Aorta (tissue), 5 donors: ENCODE results near the gene GIPC2. TPM values are rescaled to one million over a fixed set of nuclear protein-coding genes. Genes with fewer than 3 reads are reported as not detected.
A peak's percentile ranks its signal among the peaks of the same experiment; 100 is the strongest.

Experiments used
- ATAC-seq: fragments of 200-7000 bp; cut with Tn5 transposase; one replicate; pipeline ENCODE4 v1.9.1; 2022; ENCODE audit warnings: moderate library complexity; ENCODE audit not compliant: low FRiP score
- DNase-seq, 2 donors: peaks; one replicate each; pipeline ENCODE4 v3.0.0-alpha.2; 2020
- H3K27ac ChIP-seq, 2 donors: one replicate each; pipeline ENCODE4 v1.5.1; 2013; ENCODE audit warnings: low read length in 2 of 2, mild to moderate bottlenecking in 2 of 2, moderate library complexity in 2 of 2, control low read depth in 1 of 2, inconsistent platforms in 1 of 2, low read depth in 1 of 2
- H3K27me3 ChIP-seq, 2 donors: one replicate each; pipeline ENCODE4 v1.6.1; 2013; ENCODE audit warnings: control low read depth in 1 of 2, low read length in 1 of 2, mild to moderate bottlenecking in 1 of 2, moderate library complexity in 1 of 2; ENCODE audit not compliant: insufficient read depth in 2 of 2, control insufficient read depth in 1 of 2
- H3K36me3 ChIP-seq, 2 donors: one replicate each; pipeline ENCODE4 v1.6.1; 2013; ENCODE audit warnings: control low read depth in 1 of 2, low read length in 1 of 2, mild to moderate bottlenecking in 1 of 2; ENCODE audit not compliant: insufficient read depth in 2 of 2, control insufficient read depth in 1 of 2
- H3K4me1 ChIP-seq, 2 donors: one replicate each; pipeline ENCODE4 v1.6.1; 2013; ENCODE audit warnings: low read length in 2 of 2, control low read depth in 1 of 2, mild to moderate bottlenecking in 1 of 2, moderate library complexity in 1 of 2; ENCODE audit not compliant: insufficient read depth in 2 of 2, control insufficient read depth in 1 of 2
- H3K4me3 ChIP-seq, 2 donors: one replicate each; pipeline ENCODE4 v1.5.1; 2013; ENCODE audit warnings: low read length in 2 of 2, control low read depth in 1 of 2, mild to moderate bottlenecking in 1 of 2
- H3K9me3 ChIP-seq: one replicate; pipeline ENCODE4 v1.6.1; 2013; ENCODE audit warnings: mild to moderate bottlenecking, low read length; ENCODE audit not compliant: control insufficient read depth
- WGBS, 2 donors: extraction: QIAGEN DNeasy Blood & Tissue Kit; methylation state at CpG; one replicate each; pipeline ENCODE4 v1.1.7; 2013; 5-methylcytosine and 5-hydroxymethylcytosine counted together
- intact Hi-C, 2 donors: fragments of 100-400 bp; cut with DNase I; formaldehyde crosslinking; loops; one replicate each; pipeline versions ENCODE4 v1.14.2 to v1.15.0; 2022
- polyA plus RNA-seq, 2 donors: library from polyadenylated mRNA; stranded (reverse); fragments of 200-250 nt; gene quantifications; one replicate each; pipeline ENCODE4 v1.2.3, GENCODE V29; 2013
- total RNA-seq, 2 donors: library from RNA; stranded (reverse); fragmentation: NEBNext Ultra II Directional; extraction: Animal tissue kit (Norgen Biotek cat#: 25700); gene quantifications; one replicate each; pipeline ENCODE4 v1.2.1, GENCODE V29; 2021
- donor health status: healthy with polysubstance abuse.
- donor health status: Bipolar disorder and iron deficiency.
- donor health status: DM: no; HTN: no; CAD: no.
- donor health status: DM: no; HTN: no; CAD: no.
- donor health status: DM: yes; HTN: yes; CAD: no.

The GIPC2 gene
- total and polyA plus RNA-seq, 4 donors, result 1.4 to 7.5 (median 5.1) TPM

GRCh38 chr1:78044796-78045562 is 787 bp upstream of the GIPC2 start:
- no peaks in the 10 kb centered on the region for H3K9me3 ChIP-seq
- ATAC-seq, result peak; percentile 31
- 87% methylated on average over 14 of the region's 14 CpGs for WGBS, 2 donors
- no peak overlapping the region for H3K27ac ChIP-seq
- H3K27me3 ChIP-seq, result no peaks in the 10 kb centered on the region
- H3K4me3 ChIP-seq, result no peak overlapping the region
- no peak for DNase-seq
- no peaks in the 10 kb centered on the region for H3K4me1 ChIP-seq
- H3K36me3 ChIP-seq, result no peaks in the 10 kb centered on the region
- intact Hi-C loops, result loop anchor here in 1 of 2 donors (5.0 kb wide), 1 partner anchor 67 kb away; no protein-coding TSS in a partner anchor

GRCh38 chr1:78045563-78045925 is 222 bp upstream of the GIPC2 start:
- H3K4me1 ChIP-seq, result no peaks in the 10 kb centered on the region
- peak overlapping the region; percentile 38 to 58 for H3K4me3 ChIP-seq
- peak overlapping the region in 1 of 2 donors; percentile 1 for H3K27ac ChIP-seq
- WGBS, 2 donors, result 36 to 42% methylated on average over 19 of the region's 19 CpGs
- no peaks in the 10 kb centered on the region for H3K36me3 ChIP-seq
- DNase-seq (no peak), ATAC-seq (no peak)
- no peaks in the 10 kb centered on the region for H3K9me3 ChIP-seq
- no peaks in the 10 kb centered on the region for H3K27me3 ChIP-seq
- intact Hi-C loops, result no loop called here

GRCh38 chr1:78047106-78047505 is 1.3 kb downstream of the GIPC2 start:
- no peak for ATAC-seq
- intact Hi-C loops, result no loop called here

GRCh38 chr1:78047631-78048030 is 1.9 kb downstream of the GIPC2 start:
- DNase-seq, result no peak
- ATAC-seq, result no peak
- Histone ChIP-seq H3K4me1 (no peaks in the 10 kb centered on the region), H3K9me3 (no peaks in the 10 kb centered on the region), H3K4me3 (no peak overlapping the region), H3K27me3 (no peaks in the 10 kb centered on the region), H3K27ac (no peak overlapping the region), H3K36me3 (no peaks in the 10 kb centered on the region)
- WGBS, 2 donors, result 92 to 94% methylated on average over 3 of the region's 3 CpGs
- intact Hi-C loops, result no loop called here

More at GRCh38 chr1:78047106-78047505, 1.3 kb downstream of the GIPC2 start:
- DNase-seq, result no peak
- Histone ChIP-seq H3K4me1 (no peaks in the 10 kb centered on the region), H3K9me3 (no peaks in the 10 kb centered on the region), H3K27me3 (no peaks in the 10 kb centered on the region), H3K36me3 (no peaks in the 10 kb centered on the region), H3K27ac (no peak overlapping the region), H3K4me3 (no peak overlapping the region)
- 85 to 90% methylated on average over 5 of the region's 5 CpGs for WGBS, 2 donors

- Histone ChIP-seq H3K4me3 (no peak overlapping the region), H3K9me3 (no peaks in the 10 kb centered on the region), H3K4me1 (no peaks in the 10 kb centered on the region), H3K36me3 (no peaks in the 10 kb centered on the region), H3K27me3 (no peaks in the 10 kb centered on the region), H3K27ac (no peak overlapping the region)
- intact Hi-C loops, result no loop called here
- 93 to 97% methylated on average over 3 of the region's 3 CpGs for whole genome bisulfite sequencing, 2 donors
- no peak for DNase-seq
- ATAC-seq, result no peak
Measured at GRCh38 chr1:78048446-78048845, 2.7 kb downstream of the GIPC2 start.

- WGBS, 2 donors, result 98 to 99% methylated on average over 4 of the region's 4 CpGs
- Histone ChIP-seq H3K4me1 (no peaks in the 10 kb centered on the region), H3K4me3 (no peak overlapping the region), H3K9me3 (no peaks in the 10 kb centered on the region), H3K27ac (no peak overlapping the region), H3K27me3 (no peaks in the 10 kb centered on the region), H3K36me3 (no peaks in the 10 kb centered on the region)
- ATAC-seq (no peak), DNase-seq (no peak)
- intact Hi-C loops, result no loop called here
Measured at GRCh38 chr1:78049396-78049795, 3.6 kb downstream of the GIPC2 start.

- Histone ChIP-seq H3K4me1 (no peaks in the 10 kb centered on the region), H3K4me3 (no peak overlapping the region), H3K9me3 (no peaks in the 10 kb centered on the region), H3K27ac (no peak overlapping the region), H3K27me3 (no peaks in the 10 kb centered on the region), H3K36me3 (no peaks in the 10 kb centered on the region)
- intact Hi-C loops, result no loop called here
- ATAC-seq (no peak), DNase-seq (no peak)
- WGBS, 2 donors, result 98 to 99% methylated on average over 2 of the region's 2 CpGs
Measured at GRCh38 chr1:78051005-78051404, 5.2 kb downstream of the GIPC2 start.

- intact Hi-C loops, result no loop called here
- Histone ChIP-seq H3K27ac (no peak overlapping the region), H3K9me3 (no peaks in the 10 kb centered on the region), H3K36me3 (no peaks in the 10 kb centered on the region), H3K4me3 (no peak overlapping the region), H3K4me1 (no peaks in the 10 kb centered on the region), H3K27me3 (no peaks in the 10 kb centered on the region)
- no peak for ATAC-seq
- no peak for DNase-seq
- 81 to 89% methylated on average over 2 of the region's 2 CpGs for WGBS, 2 donors
Measured at GRCh38 chr1:78052685-78053405, 7.1 kb downstream of the GIPC2 start.

GRCh38 chr1:78053498-78053897 is 7.7 kb downstream of the GIPC2 start:
- Histone ChIP-seq H3K36me3 (no peaks in the 10 kb centered on the region), H3K4me1 (no peaks in the 10 kb centered on the region), H3K27me3 (no peaks in the 10 kb centered on the region), H3K27ac (no peak overlapping the region), H3K9me3 (no peaks in the 10 kb centered on the region), H3K4me3 (no peak overlapping the region)
- intact Hi-C loops, result no loop called here
- 95 to 97% methylated on average over 2 of the region's 2 CpGs for WGBS, 2 donors
- no peak for ATAC-seq
- no peak for DNase-seq
